SJSA1 (cell line): ENCODE results near the gene SLA2. TPM values are rescaled to one million over a fixed set of nuclear protein-coding genes. Genes with fewer than 3 reads are reported as not detected.
"Not testable (repeated sequence)": the region's sequence is repeated elsewhere in the genome, so short reads cannot be mapped to it uniquely, and the experiment has no call there.

Experiments
- DNase-seq, 2 experiments: peaks; one replicate each; pipeline ENCODE4 v3.0.0-alpha.2; 2015 to 2020; ENCODE audit warnings: low spot score in 2 of 2, low read depth in 1 of 2
- H3K27ac ChIP-seq: fragments of 250-450 bp; sonication (Bioruptor Pico); 2 replicates; pipeline ENCODE4 v1.5.1; 2020; ENCODE audit warnings: mild to moderate bottlenecking, moderate library complexity
- H3K27me3 ChIP-seq: fragments of 250-450 bp; sonication (Bioruptor Pico); replicated peaks from 2 replicates; pipeline ENCODE4 v1.5.1; 2020; ENCODE audit warnings: mild to moderate bottlenecking, moderate library complexity
- H3K36me3 ChIP-seq: fragments of 250-450 bp; sonication (Bioruptor Pico); 2 replicates; pipeline ENCODE4 v1.5.1; 2020; ENCODE audit warnings: mild to moderate bottlenecking
- H3K4me1 ChIP-seq: fragments of 250-450 bp; sonication (Bioruptor Pico); replicated peaks from 2 replicates; pipeline ENCODE4 v1.6.1; 2021; ENCODE audit warnings: mild to moderate bottlenecking
- H3K4me3 ChIP-seq: fragments of 250-450 bp; sonication (Bioruptor Pico); 2 replicates; pipeline ENCODE4 v1.5.1; 2020; ENCODE audit warnings: mild to moderate bottlenecking
- H3K9me3 ChIP-seq: fragments of 250-450 bp; sonication (Bioruptor Pico); replicated peaks from 2 replicates; pipeline ENCODE4 v1.5.1; 2020; ENCODE audit warnings: mild to moderate bottlenecking
- total RNA-seq: library from RNA; depleted of rRNA; stranded (reverse); fragments of >200 nt; shearing (Covaris generic); gene quantifications from 2 replicates; pipeline ENCODE4 v1.2.3, GENCODE V29; 2014

Gene SLA2
- total RNA-seq, 1 experiment from 2014 or later, result not detected

DNA sequence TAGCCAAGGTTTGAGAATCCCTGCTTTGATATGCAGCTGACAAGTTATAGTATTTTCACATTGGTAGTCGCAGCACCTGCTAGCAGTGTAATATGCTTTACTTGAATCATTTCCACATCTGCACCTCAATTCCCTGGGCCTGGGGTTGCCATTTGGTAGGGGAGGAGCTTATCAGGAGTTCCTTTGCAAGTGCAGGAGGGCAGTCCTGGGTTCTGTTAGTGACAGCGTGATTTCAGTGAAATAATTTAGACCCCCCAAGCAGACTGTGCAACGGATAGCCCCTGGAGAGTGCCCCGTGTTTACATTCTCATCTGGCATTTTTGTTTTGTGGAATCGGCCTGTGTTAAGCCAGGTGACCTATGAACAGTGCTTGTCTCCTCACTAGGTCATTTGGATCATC lies 34.4 kb downstream of the SLA2 start:
- no peak for DNase-seq
- Histone ChIP-seq H3K9me3 (no peaks in the 10 kb centered on the region), H3K27me3 (no peaks in the 10 kb centered on the region), H3K4me1 (0 out of 2 replicates have a peak, but pooled peaks cover 6% of the 10 kb centered on the region), H3K36me3 (peaks cover 73% of the 10 kb centered on the region), H3K27ac (no peak overlapping the region), H3K4me3 (no peak overlapping the region)

DNA sequence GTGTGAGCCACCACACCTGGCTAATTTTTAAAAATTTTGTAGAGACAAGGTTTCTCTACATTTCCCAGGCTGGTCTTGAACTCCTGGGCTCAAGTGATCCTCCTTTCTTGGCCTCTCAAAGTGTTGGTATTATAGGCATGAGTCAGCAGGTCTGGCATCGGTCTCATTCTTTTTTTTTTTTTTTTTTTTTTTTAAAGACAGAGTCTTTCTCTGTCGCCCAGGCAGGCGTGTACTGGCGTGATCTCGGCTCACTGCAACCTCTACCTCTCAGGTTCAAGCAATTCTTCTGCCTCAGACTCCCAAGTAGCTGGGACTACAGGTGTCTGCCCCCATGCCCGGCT lies 37.6 kb downstream of the SLA2 start:
- H3K4me3 ChIP-seq, H3K9me3 ChIP-seq, H3K27me3 ChIP-seq, DNase-seq, H3K27ac ChIP-seq: not testable (repeated sequence)
- Histone ChIP-seq H3K4me1 (peaks cover 13% of the 10 kb centered on the region), H3K36me3 (peaks cover 64% of the 10 kb centered on the region)

DNA sequence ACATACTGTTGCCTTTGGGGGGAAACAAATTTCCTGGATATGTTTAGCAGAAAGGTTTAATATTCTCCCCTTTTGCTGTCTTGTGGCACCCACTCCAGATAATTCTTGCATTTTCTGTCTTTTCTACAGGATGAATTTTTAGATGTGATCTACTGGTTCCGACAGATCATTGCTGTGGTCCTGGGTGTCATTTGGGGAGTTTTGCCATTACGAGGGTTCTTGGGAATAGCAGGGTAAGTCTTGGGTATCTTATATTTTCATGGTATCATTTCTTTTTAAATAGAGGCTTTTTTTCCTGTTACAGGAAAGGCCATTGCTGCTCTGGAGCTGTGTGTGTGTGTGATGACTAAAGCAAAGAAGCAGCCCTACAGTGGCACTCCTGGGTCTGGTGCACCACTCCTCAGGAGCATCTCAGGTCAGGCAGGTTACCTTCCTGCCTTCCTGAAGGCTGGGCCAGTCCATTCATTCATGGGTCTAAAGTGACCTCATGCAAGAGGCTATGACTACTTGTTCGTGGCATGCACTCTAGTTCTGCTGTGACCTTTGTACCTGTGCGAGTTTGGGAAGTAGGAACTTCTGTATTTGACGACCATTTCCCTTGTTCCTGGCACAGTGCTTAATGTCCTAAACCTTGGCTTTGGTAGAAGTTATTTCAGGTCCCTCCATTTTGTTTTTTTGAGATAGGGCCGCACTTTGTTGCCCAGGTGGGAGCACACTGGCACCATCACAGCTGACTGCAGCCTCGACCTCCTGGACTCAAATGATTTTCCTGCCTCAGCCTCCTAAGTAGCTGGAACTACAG lies 38.2 kb downstream of the SLA2 start:
- no peak for DNase-seq
- no peaks in the 10 kb centered on the region for H3K9me3 ChIP-seq
- peaks cover 13% of the 10 kb centered on the region for H3K4me1 ChIP-seq
- H3K27me3 ChIP-seq, result no peaks in the 10 kb centered on the region
- H3K27ac ChIP-seq, result no peak overlapping the region
- H3K4me3 ChIP-seq, result no peak overlapping the region
- H3K36me3 ChIP-seq, result peaks cover 59% of the 10 kb centered on the region

DNA sequence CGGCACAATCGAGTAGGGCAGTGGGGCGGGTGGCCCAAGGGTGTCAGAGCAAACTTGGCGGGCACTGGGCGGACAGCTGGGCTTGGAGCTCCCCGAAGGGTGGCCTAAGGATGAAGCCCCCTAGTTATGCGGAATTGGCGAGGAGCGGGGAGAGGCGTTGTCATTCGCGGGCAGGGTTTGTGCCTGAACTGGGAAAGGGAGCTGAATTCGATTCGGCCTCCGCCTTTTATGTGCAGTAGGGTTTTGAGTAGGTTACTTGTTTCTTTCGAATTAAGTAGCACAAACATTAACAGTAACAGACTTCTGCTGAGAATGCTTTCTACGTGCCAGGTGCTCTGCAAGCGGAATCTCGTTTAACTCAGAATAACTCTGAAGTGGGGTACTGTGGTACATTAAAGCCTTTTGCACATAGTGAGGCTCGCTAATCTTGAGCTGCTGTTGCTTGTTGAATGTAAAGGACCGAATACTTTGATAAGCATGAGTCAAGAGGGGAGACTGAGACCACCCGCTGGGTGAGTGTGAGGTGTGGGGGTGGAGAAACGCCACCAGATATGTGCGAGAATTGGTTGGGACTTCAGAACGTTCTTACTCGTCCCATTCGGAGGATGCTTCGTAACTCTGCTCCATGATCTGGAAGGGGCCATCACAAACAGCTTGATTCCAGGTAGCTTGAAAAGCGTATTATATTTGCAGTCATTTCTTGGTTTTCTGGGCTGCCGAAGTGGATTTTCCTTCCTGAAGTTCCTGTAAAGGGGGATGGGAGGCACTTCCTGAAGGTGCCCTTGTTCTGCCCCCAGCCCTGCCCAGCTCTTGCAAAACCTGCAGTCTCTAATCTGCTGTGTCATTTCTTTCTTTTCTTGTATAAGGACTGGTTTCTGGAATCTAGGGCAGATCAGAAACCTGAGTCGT lies 39.6 kb downstream of the SLA2 start:
- Histone ChIP-seq H3K4me3 (peak overlapping the region; percentile 80), H3K4me1 (peaks cover 13% of the 10 kb centered on the region), H3K27ac (no peak overlapping the region; the same call in 1 of the 2 replicates), H3K27me3 (no peaks in the 10 kb centered on the region), H3K36me3 (peaks cover 46% of the 10 kb centered on the region), H3K9me3 (no peaks in the 10 kb centered on the region)
- peak in 1 of 2 experiments; percentile 16 for DNase-seq

DNA sequence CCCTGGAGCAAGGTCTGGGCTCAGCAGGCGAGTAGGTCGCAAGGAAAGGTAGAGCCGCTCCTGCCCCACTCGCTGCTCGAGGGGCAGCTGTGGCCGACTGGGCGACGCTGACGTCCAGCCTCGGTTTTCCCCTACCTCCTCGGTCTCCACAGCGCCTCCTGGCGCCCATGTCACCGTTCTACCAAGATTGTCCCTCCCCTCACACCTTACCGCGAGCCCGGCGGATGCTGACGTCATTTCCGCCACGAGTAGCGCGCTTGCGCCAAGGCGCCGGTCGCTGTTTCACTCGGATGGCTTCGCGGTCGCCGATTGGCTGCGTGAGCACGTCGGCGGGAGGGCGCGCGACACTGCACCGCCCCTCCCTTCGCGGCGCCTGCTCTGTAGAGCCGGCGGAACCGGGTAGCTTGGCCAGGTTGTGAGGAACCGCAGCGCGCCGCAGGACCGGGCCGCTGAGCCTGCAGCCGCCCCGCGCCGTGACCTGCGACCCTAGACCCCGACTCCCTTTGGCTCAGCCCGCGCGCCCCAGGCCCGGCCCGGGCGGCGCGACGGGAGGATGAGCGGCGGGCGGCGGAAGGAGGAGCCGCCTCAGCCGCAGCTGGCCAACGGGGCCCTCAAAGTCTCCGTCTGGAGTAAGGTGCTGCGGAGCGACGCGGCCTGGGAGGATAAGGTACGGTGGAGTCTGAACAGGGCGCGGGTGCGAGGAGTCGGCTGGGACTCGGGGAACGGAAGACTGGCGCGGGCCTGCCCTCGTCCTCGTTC lies 40.4 kb downstream of the SLA2 start, which contains the start of gene RAB5IF:
Gene RAB5IF, plus strand, starts transcription at position 381 of the 759 bp plus-strand sequence. Its CDS starts 173 bp downstream, at position 554.
- H3K27me3 ChIP-seq, result no peaks in the 10 kb centered on the region
- H3K4me1 ChIP-seq, result peaks cover 13% of the 10 kb centered on the region
- peak within 1 kb of the TSS; percentile 80 for H3K4me3 ChIP-seq
- H3K36me3 ChIP-seq, result peaks cover 39% of the 10 kb centered on the region
- H3K27ac ChIP-seq, result peak within 1 kb of the TSS; percentile 27
- DNase-seq, result peak; percentile 99
- no peaks in the 10 kb centered on the region for H3K9me3 ChIP-seq

DNA sequence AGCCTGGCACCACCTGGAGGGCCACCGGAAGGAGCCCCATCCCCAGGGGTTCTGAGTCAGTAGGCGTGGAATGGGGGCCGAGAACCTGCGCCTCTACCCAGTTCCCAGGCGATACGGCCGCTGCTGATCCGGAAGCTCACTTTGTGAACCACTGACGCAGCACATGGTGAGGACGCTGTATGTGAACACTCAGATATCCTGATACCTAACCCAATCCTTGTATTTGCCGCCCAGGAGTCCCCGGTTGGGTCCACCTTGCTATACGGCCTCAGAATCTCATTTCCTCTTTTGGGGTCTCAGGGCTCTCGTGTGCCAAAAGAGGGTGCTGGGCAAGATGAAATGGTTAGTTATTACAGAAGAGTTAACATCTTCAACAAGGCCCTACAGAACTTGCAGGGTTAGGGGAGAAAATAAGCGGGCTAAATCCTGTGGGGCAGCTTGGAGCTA lies 41.0 kb downstream of the SLA2 start:
- Histone ChIP-seq H3K4me1 (peaks cover 13% of the 10 kb centered on the region), H3K27ac (peak overlapping the region; percentile 13; the same call in 1 of the 2 replicates), H3K4me3 (peak overlapping the region; percentile 80), H3K36me3 (peaks cover 33% of the 10 kb centered on the region), H3K9me3 (no peaks in the 10 kb centered on the region), H3K27me3 (no peaks in the 10 kb centered on the region)
- DNase-seq, result no peak

DNA sequence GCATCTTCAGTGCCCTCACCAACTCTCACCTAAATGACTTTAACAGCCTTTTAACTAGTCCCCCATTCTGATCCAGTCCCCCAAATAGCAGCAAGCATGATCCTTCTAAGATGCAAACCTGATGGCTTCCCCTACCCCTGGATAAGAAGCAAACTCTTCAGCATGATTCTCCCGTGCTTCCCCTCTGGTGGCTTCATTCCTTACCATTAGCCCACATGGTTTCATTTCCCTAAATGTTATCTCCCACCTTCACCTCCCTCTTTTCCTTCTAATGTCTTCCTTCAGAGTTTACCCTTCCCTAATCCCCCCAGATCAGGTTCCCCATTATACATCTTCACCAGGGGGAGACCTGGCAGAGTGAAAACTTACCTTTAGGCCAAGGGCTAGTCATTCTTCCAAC lies 44.5 kb downstream of the SLA2 start:
- Histone ChIP-seq H3K27ac (no peak overlapping the region), H3K27me3 (no peaks in the 10 kb centered on the region), H3K36me3 (peaks cover 7% of the 10 kb centered on the region), H3K4me3 (no peak overlapping the region), H3K4me1 (peaks cover 15% of the 10 kb centered on the region), H3K9me3 (no peaks in the 10 kb centered on the region)
- DNase-seq, result no peak

DNA sequence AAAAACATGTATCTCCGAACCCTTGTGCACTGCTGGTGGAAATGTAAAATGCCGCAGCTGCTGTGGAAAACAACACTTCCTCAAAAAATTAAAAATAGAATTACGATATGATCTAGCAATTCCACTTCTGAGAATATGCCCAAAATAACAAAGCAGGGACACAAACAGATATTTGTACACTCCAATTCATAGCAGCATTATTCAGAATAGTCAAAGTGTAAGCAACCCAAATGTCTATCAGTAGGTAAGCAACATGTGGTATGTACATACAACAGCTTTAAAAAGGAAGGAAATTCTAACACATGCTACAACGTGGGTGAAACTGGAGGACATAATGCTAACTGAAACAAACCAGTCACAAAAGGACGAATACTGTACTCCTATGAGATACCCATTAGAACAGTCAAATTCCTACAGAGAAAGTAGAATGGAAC lies 46.1 kb downstream of the SLA2 start:
- H3K4me1 ChIP-seq, result peaks cover 11% of the 10 kb centered on the region
- no peak overlapping the region for H3K27ac ChIP-seq
- no peaks in the 10 kb centered on the region for H3K36me3 ChIP-seq
- no peak overlapping the region for H3K4me3 ChIP-seq
- no peaks in the 10 kb centered on the region for H3K9me3 ChIP-seq
- DNase-seq, result no peak
- H3K27me3 ChIP-seq, result no peaks in the 10 kb centered on the region

DNA sequence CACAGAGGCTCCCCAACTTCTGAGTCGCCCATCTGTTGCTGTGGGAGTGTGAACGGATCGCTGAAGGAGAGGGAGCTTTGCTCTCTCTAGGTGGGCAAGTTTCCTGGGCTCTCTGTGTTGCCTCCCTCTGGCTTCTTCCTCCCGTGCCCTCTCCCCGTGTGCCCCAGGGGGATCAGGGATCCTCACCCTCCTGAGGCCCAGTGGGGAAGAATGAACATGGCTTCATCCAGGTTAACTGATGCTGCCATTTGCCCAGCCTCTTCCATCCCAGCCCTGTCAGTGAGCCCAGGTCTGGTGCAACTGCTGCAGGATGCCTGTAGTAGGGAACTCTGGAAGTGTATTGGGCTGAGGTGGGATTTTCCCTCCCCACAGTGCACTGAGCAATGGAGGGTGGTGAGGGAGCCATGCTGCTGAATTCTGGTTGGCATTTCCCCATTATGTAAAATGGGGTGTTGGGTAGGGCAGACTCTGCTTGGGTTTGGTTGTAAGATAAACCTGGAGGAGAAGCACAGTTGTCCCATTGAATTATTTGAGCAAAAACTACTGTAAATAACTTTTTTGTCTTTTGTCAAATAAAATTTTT lies 52.6 kb downstream of the SLA2 start:
- H3K27me3 ChIP-seq, result no peaks in the 10 kb centered on the region
- H3K4me3 ChIP-seq, result no peak overlapping the region
- no peaks in the 10 kb centered on the region; the same call in 1 of the 2 replicates for H3K9me3 ChIP-seq
- no peak overlapping the region for H3K27ac ChIP-seq
- peaks cover 13% of the 10 kb centered on the region for H3K36me3 ChIP-seq
- no peak for DNase-seq
- H3K4me1 ChIP-seq, result peaks cover 2% of the 10 kb centered on the region

DNA sequence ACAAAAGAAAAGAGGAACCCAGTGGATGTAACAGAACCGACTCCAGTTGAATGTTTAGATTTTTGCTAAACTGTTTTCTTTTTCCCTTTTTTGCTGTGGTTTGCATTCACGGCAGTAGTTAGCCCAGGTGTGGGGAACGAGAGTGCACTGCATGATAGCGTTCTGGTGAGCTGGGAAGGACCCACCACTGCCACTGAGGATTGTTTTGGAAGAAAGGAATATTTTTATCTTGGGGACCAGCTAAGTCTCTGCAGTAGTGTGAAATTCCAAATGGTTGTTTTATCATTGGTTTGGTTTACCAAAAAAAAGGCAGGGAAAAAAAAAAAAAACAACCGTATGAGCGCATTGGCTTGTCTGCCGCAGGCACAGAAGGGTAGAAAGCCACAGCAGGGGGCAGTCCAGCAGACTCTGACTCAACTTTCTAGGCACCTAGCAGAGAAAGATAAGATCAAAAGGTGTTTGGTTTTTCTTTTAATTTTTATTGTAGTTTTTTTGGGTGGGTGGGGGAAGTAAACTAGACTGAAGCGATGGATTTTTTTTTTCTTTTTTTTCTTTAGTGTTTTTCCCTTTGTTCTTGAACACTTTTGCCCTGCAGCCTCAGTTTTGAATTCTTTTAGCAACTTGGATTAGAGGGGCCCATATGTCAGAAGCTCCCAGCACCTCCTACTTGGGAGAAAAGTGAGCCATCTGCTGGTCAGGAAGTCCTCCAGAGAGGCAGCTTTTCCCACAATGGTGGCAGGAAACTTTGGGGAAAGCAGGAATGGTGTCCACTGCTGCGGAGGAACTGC lies 53.9 kb downstream of the SLA2 start:
- Histone ChIP-seq H3K9me3 (no peaks in the 10 kb centered on the region; the same call in 1 of the 2 replicates), H3K4me3 (no peak overlapping the region), H3K4me1 (no peaks in the 10 kb centered on the region), H3K27me3 (no peaks in the 10 kb centered on the region), H3K27ac (no peak overlapping the region), H3K36me3 (peaks cover 13% of the 10 kb centered on the region)
- DNase-seq, result no peak

DNA sequence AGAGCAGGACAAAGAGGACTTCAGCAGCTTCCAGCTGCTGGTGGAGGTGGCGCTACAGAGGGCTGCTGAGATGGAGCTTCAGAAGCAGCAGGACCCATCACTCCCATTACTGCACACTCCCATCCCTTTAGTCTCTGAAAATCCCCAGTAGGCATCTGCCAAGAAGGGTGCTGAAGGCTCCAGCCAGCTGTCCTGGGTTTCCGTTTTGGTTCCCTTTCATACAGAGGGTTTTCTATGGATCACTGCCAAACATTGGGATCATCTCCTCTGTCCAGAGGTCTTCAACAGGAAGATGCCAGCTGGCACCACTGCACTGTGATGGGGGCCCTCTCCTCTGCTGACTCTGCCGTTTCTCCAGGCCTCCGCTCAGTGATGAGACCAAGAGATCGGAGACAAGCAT lies 54.7 kb downstream of the SLA2 start:
- peaks cover 13% of the 10 kb centered on the region for H3K36me3 ChIP-seq
- DNase-seq, result no peak
- H3K4me1 ChIP-seq, result no peaks in the 10 kb centered on the region
- H3K27ac ChIP-seq, result no peak overlapping the region
- no peaks in the 10 kb centered on the region for H3K27me3 ChIP-seq
- H3K9me3 ChIP-seq, result no peaks in the 10 kb centered on the region; the same call in 1 of the 2 replicates
- H3K4me3 ChIP-seq, result no peak overlapping the region

DNA sequence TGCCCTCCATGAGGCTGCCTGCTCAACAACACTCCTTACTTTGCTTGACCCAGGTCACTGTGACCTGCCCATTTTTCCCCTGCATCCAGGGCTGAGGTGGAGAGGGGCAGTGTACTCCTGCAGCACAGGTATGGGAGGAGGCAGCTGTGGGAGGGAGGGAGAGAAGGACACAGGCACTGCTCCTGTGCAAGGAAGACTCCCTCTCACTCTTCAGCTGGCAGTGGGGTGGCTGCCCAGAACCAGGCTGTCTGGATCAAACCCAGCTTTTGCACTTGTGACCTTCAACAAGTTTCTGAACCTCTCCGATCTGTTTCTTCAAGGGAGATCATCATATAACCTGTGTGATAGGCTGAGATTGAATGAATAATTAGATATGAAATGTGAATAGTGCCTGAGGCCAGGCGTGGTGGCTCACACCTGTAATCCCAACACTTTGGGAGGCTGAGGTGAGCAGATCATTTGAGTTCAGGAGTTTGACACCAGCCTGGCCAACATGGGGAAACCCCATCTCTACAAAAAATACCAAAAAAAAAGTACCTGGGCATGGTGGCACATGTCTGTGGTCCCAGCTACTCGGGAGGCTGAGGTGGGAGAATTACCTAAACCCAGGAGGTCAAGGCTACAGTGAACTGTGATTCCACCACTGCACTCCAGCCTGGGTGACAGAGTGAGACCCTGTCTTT lies 58.5 kb downstream of the SLA2 start:
- DNase-seq, result no peak
- H3K4me3 ChIP-seq, result no peak overlapping the region
- H3K36me3 ChIP-seq, result peaks cover 15% of the 10 kb centered on the region
- H3K27me3 ChIP-seq, result no peaks in the 10 kb centered on the region
- no peaks in the 10 kb centered on the region for H3K9me3 ChIP-seq
- no peak overlapping the region for H3K27ac ChIP-seq
- H3K4me1 ChIP-seq, result peaks cover 14% of the 10 kb centered on the region
